OCI-LY1 (cell line): ENCODE results near the gene SPECC1L.

ENCODE experiments used
- H2AFZ ChIP-seq: fragments of 200-600 bp; sonication (generic), shearing (Covaris generic); 2 replicates; pipeline ENCODE4 v1.6.0; 2014; ENCODE audit warnings: antibody characterized with exemption, mild to moderate bottlenecking, low read length
- H3F3A ChIP-seq: fragments of 200-600 bp; sonication (generic), shearing (Covaris generic); 2 replicates; pipeline ENCODE4 v1.6.0; 2014; ENCODE audit warnings: mild to moderate bottlenecking, antibody characterized with exemption, low read length, moderate library complexity; ENCODE audit not compliant: insufficient read depth
- H3K27ac ChIP-seq: fragments of 200-600 bp; sonication (generic); 2 replicates; pipeline ENCODE4 v1.5.1; 2014; ENCODE audit warnings: low read length, mixed run types, mild to moderate bottlenecking, low read depth; ENCODE audit not compliant: poor library complexity, severe bottlenecking
- H3K27me3 ChIP-seq: fragments of 200-600 bp; sonication (generic); 2 replicates; pipeline ENCODE4 v1.6.0; 2014; ENCODE audit warnings: antibody characterized with exemption, mild to moderate bottlenecking, low read length, moderate library complexity; ENCODE audit not compliant: insufficient read depth
- H3K36me3 ChIP-seq: fragments of 200-600 bp; sonication (generic); 2 replicates; pipeline ENCODE4 v1.6.1; 2014; ENCODE audit warnings: mild to moderate bottlenecking, antibody characterized with exemption, low read length, moderate library complexity, mixed read lengths; ENCODE audit not compliant: insufficient read depth
- H3K4me1 ChIP-seq: fragments of 200-600 bp; sonication (generic); 2 replicates; pipeline ENCODE4 v1.5.1; 2014; ENCODE audit warnings: mild to moderate bottlenecking, low read length, moderate library complexity; ENCODE audit not compliant: insufficient read depth, severe bottlenecking
- H3K4me2 ChIP-seq: fragments of 200-600 bp; sonication (generic), shearing (Covaris generic); 2 replicates; pipeline ENCODE4 v1.6.1; 2014; ENCODE audit warnings: low read length
- H3K4me3 ChIP-seq: fragments of 200-600 bp; sonication (generic); 2 replicates; pipeline ENCODE4 v1.5.1; 2014; ENCODE audit warnings: low read length, low read depth, mild to moderate bottlenecking, mixed read lengths; ENCODE audit not compliant: poor library complexity, severe bottlenecking
- H3K79me2 ChIP-seq: fragments of 200-600 bp; shearing (Covaris generic); 2 replicates; pipeline ENCODE4 v1.6.1; 2016; ENCODE audit warnings: mixed run types, low read length, mixed read lengths; ENCODE audit not compliant: insufficient read depth
- H3K9ac ChIP-seq: fragments of 200-600 bp; sonication (generic), shearing (Covaris generic); 2 replicates; pipeline ENCODE4 v1.6.1; 2014; ENCODE audit warnings: mild to moderate bottlenecking, low read length, mixed read lengths
- H3K9me2 ChIP-seq: fragments of 200-600 bp; sonication (generic), shearing (Covaris generic); 2 replicates; pipeline ENCODE4 v1.6.1; 2014; ENCODE audit warnings: low read depth, mild to moderate bottlenecking, low read length, mixed read lengths
- H3K9me3 ChIP-seq: fragments of 200-600 bp; shearing (Covaris generic); 2 replicates; pipeline ENCODE4 v1.6.1; 2014; ENCODE audit warnings: low read length, mixed read lengths
- H4K20me1 ChIP-seq: fragments of 200-600 bp; sonication (generic), shearing (Covaris generic); 2 replicates; pipeline ENCODE4 v1.6.0; 2016; ENCODE audit warnings: mild to moderate bottlenecking, low read length; ENCODE audit not compliant: insufficient read depth
- CTCF ChIP-seq: fragments of 200-600 bp; sonication (generic), shearing (Covaris generic); IDR thresholded peaks from 2 replicates; pipeline ENCODE4 v1.5.1; 2017; ENCODE audit warnings: mild to moderate bottlenecking, antibody characterized with exemption, low read length, moderate library complexity, mixed read lengths
- EZH2 ChIP-seq: fragments of 200-600 bp; sonication (generic), shearing (Covaris generic); IDR thresholded peaks from 2 replicates; pipeline ENCODE4 v1.8.0; 2017; ENCODE audit warnings: borderline replicate concordance, mixed run types, mild to moderate bottlenecking, antibody characterized with exemption, low read length, moderate library complexity, mixed read lengths

The SPECC1L gene

GRCh38 chr22:24359452-24360120 is 89.0 kb downstream of the SPECC1L start:
- Histone ChIP-seq H3K27ac (no peak overlapping the region), H3K9me3 (no peaks in the 10 kb centered on the region), H3K79me2 (no peaks in the 10 kb centered on the region), H2AFZ (no peak overlapping the region), H4K20me1 (no peaks in the 10 kb centered on the region), H3K4me2 (no peak overlapping the region), H3F3A (no peaks in the 10 kb centered on the region), H3K4me1 (no peaks in the 10 kb centered on the region), H3K4me3 (no peak overlapping the region), H3K9ac (no peak overlapping the region), H3K36me3 (peaks cover 58% of the 10 kb centered on the region), H3K9me2 (no peaks in the 10 kb centered on the region), H3K27me3 (no peaks in the 10 kb centered on the region)
- TF ChIP-seq EZH2 (no peak), CTCF (no peak)

GRCh38 chr22:24361976-24362646 is 91.5 kb downstream of the SPECC1L start:
- Histone ChIP-seq H4K20me1 (no peaks in the 10 kb centered on the region), H3K9ac (no peak overlapping the region), H2AFZ (no peak overlapping the region), H3K36me3 (peaks cover 78% of the 10 kb centered on the region), H3K4me2 (no peak overlapping the region), H3K4me1 (no peaks in the 10 kb centered on the region), H3K9me2 (no peaks in the 10 kb centered on the region), H3K4me3 (no peak overlapping the region), H3K27me3 (no peaks in the 10 kb centered on the region), H3K9me3 (no peaks in the 10 kb centered on the region), H3K79me2 (no peaks in the 10 kb centered on the region), H3K27ac (no peak overlapping the region), H3F3A (no peaks in the 10 kb centered on the region)
- TF ChIP-seq CTCF (no peak), EZH2 (no peak)

GRCh38 chr22:24363243-24363642 is 92.6 kb downstream of the SPECC1L start:
- no peak overlapping the region for H3K4me3 ChIP-seq
- no peaks in the 10 kb centered on the region for H3K9me2 ChIP-seq
- H3K9me3 ChIP-seq: no peaks in the 10 kb centered on the region
- no peaks in the 10 kb centered on the region for H3K27me3 ChIP-seq
- H3K4me1 ChIP-seq: no peaks in the 10 kb centered on the region
- no peak overlapping the region for H3K27ac ChIP-seq
- H2AFZ ChIP-seq: no peak overlapping the region
- H3F3A ChIP-seq: no peaks in the 10 kb centered on the region
- no peaks in the 10 kb centered on the region for H3K79me2 ChIP-seq
- H3K36me3 ChIP-seq: peaks cover 80% of the 10 kb centered on the region
- H3K9ac ChIP-seq: no peak overlapping the region
- no peak overlapping the region for H3K4me2 ChIP-seq
- TF ChIP-seq CTCF (no peak), EZH2 (no peak)
- H4K20me1 ChIP-seq: no peaks in the 10 kb centered on the region
